Esophagus squamous epithelium (tissue), 4 donors: ENCODE data around the gene GNG12.

Experiments used
- POLR2A ChIP-seq, 4 donors: fragments of 450-650 bp; IDR thresholded peaks; one replicate each; pipeline ENCODE4 v1.6.1; 2017; ENCODE audit warnings: antibody characterized with exemption in 4 of 4, mild to moderate bottlenecking in 4 of 4, moderate library complexity in 3 of 4
- TF ChIP-seq, protein P1 (sequence below), 6 experiments: fragments of 450-650 bp in 4 of 6; fragments of 200-600 bp in 2 of 6; sonication (generic) in 2 of 6; IDR thresholded peaks; one replicate each; pipeline ENCODE4 v1.5.1; 2016 to 2019; ENCODE audit warnings: antibody characterized with exemption in 6 of 6, mild to moderate bottlenecking in 4 of 6, moderate library complexity in 4 of 6

- TF ChIP-seq, protein P1, sequence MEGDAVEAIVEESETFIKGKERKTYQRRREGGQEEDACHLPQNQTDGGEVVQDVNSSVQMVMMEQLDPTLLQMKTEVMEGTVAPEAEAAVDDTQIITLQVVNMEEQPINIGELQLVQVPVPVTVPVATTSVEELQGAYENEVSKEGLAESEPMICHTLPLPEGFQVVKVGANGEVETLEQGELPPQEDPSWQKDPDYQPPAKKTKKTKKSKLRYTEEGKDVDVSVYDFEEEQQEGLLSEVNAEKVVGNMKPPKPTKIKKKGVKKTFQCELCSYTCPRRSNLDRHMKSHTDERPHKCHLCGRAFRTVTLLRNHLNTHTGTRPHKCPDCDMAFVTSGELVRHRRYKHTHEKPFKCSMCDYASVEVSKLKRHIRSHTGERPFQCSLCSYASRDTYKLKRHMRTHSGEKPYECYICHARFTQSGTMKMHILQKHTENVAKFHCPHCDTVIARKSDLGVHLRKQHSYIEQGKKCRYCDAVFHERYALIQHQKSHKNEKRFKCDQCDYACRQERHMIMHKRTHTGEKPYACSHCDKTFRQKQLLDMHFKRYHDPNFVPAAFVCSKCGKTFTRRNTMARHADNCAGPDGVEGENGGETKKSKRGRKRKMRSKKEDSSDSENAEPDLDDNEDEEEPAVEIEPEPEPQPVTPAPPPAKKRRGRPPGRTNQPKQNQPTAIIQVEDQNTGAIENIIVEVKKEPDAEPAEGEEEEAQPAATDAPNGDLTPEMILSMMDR (IDR thresholded peaks at IDR 0.05): no peak
- no peak for TF ChIP-seq POLR2A (IDR thresholded peaks at IDR 0.05)
Measured at GRCh38 chr1:67652800-67653199, 180.5 kb downstream of the GNG12 start.
